Hematopoietic multipotent progenitor cell treated with erythropoietin and hydrocortisone succinate and interleukin-3 and kit ligand, for 15 days (in vitro differentiated cells): ENCODE data around the gene RGPD4.
"Not testable (repeated sequence)": the region's sequence is repeated elsewhere in the genome, so short reads cannot be mapped to it uniquely, and the experiment has no call there.

Source experiments
- DNase-seq: peaks from one replicate; pipeline ENCODE4 v3.0.0-alpha.2; 2015; ENCODE audit warnings: low spot score

The RGPD4 gene

GRCh38 chr2:107826749-107827148, at the start of gene RGPD4:
TSS of gene RGPD4 (plus strand) at chr2:107826892. CDS start at chr2:107827014, 122 bp downstream.
- not testable (repeated sequence) for DNase-seq

GRCh38 chr2:107777974-107778373, 48.7 kb upstream of the RGPD4 start:
- no peak for DNase-seq

DNA sequence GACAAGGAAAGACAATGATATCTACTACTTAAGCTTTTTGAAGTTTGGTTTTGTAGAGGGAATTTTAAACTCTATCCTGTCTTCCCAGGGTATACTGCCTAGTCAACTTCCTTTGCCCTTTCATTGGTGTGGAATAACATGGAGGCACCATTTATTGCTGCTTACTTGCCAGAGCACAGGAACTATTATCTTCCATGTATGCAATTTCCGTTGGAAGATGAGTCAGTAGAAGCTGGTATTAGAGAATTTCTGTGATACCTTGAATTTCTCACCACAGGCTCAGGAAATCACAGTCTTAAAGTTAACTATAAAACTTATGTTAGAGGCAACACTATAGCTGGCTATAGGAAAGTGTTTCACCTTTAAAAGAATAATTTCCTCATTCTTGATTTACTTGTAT, 40.9 kb upstream of the RGPD4 start:
- DNase-seq = no peak

GRCh38 chr2:107790837-107791236, 35.9 kb upstream of the RGPD4 start:
- no peak for DNase-seq

DNA sequence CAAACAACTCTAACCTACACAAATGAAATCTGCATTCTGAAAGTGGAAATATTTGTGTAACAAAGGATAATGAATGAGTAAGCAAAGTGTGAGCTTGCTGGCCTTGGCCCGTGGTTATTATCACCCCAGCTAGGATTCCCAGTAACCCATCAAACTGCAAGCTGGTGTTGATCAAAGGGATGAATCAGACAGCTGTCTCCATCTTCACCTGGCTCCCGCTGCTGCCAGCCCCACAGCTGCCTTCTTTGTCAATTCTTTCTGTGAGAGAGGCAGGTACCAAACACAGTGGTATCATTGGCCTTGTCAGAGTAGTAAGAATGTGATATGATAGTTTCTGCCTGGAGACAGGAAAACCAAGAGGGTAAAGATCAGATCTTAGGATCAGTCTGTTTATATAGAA, 25.2 kb upstream of the RGPD4 start:
- no peak for DNase-seq

DNA sequence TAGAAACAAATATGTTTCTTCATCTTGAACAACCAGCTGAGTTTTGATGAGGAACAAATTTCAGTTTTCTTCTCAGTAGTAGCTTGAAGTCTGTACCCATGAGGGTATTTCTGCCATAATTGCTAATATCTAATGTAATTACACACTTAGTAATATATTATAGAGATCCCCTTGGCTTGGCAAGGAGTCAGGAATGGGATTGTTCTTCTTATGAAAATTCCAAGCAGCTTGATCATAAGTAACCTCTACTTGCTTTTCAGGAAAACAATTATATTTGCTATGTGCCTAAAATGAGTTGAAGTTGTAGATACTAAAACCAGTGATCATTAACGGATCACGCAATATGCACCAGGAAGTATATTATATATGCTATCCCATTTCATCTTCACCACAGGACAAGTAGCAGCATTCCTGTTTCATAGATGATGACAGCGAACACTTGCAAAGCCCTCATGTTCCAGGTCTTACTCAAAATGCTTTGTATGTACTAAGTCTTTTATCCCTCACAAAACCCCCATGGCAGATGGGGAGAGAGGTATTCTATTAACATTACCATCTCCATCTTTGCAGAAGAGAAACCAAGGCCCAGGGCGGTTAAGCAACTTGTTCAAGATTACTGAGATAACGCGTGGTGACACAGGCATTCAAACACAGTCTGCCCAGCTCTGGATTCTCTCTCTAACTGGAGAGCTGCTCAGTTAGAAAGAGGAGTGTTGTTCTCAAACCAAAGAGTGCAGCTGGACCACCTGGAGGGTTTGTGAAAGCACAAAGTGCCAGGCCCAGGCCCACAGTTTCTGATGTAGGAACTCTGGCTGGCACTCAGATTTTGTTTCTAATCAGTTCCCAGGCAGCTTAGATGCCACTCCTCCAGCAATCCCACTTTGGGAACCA, 21.8 kb upstream of the RGPD4 start:
- no peak for DNase-seq

DNA sequence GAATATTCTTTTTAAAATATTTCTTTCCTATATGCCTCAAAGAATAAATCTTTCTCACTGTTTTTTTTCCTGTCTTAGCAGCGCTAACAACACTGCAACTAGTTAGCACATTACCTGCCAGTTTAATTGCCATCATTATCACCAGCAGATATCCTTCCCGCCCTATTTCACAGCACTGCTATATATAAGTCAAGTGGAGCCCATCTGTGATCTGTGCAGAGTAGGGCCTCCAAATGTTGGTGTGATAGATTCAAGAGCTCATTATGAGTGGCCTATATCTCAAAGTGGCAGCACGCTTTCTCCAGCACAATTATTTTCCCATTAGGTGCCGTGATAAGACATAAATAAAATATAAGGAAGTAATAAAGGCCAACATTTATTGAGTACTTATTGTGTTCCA, 19.8 kb upstream of the RGPD4 start:
- no peak for DNase-seq

DNA sequence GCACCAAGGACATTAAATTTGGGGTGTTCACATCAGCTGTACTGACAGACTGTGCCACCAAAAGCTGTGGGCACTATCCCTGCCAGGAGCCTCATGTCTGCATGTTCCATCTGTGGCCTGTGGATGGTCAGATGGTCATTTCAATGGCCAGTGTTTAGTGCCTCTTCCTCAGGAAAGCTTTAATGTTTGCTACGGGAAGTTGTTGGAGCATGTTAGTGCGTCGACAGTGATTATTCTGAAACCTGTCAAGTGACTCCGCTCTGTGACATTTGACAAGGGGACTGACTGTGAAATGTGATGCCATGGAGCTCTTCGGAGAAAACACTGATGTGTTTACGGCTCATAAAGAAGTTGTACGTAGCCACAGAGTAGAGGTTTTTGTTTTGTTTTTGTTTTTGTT, 18.7 kb upstream of the RGPD4 start:
- no peak for DNase-seq

DNA sequence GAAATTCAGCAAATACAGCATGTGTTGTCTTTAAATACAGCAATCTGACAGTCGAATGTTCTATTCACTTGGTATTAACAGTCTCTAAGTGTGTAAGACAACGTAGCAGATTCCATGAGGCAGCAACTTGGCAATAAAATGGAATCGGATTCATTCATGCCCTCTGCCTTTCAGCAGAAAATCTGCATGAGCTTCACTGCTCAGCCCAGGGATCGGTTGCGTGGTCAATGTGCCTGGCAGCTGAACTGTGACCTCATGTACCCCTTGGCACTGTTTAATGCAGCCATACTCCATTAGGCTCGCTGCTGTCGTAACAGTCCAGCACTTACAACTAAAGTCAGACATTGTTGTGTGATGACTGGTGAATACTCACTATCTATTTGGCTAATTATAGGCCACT, 17.7 kb upstream of the RGPD4 start:
- DNase-seq = no peak

GRCh38 chr2:107809835-107810234, 16.9 kb upstream of the RGPD4 start:
- no peak for DNase-seq

DNA sequence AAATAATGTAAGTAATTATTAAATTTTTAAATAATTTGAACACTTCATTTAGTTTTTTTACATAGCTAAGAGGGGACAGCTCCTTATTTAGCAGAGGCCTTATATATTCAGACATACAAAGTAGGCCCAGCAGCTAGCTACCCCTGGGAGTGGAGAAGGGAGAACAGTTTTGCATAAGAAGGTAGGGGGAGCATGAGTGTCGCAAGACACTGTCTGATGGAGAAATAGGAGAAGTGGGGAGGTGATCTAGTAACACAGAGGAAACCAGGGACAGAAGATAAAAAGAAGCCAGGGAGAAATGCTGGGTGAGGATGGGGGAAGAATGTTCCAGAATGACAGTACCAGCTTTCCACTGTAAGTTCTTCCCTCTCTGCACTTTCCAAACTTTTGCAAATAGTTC, 16.0 kb upstream of the RGPD4 start:
- no peak for DNase-seq

- DNase-seq = no peak
These were observed 15.3 kb upstream of the RGPD4 start for GRCh38 chr2:107811411-107811810.

DNA sequence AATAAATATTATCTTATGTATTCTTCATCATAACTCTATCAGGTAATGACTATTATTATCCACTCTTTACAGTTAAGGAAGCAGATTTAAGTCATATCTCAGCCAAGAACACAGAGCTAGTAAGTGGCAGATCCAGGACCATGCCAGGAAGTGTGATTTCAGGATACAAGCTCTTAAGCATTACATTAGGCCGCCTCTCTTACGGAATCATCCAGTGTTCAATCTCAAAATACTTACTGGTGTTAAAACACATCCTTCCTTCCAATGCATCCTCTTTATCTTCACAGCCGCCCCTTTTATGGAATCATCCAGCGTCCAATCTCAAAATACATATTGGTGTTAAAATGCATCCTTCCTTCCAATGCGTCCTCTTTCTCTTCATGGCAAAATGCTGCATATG, 14.7 kb upstream of the RGPD4 start:
- DNase-seq = no peak

DNA sequence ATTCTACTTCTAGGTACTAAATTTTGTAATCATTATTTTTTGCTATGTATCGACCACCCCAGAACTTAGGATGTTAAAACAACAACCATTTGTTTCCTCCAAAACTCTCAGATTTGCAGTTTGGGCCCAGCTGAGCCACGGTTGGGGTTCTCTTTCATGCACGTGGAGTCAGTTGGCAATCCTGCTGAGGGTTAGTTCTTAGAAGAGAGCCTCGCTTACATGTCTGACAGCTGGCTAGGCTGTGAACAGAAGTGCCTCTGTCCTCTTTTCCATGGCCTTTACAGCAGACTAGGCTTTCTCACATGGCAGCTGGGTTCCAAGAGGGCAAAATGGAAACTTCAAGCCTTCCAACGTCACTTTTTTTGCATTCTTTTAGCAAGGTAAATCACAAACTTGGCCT, 9.3 kb upstream of the RGPD4 start:
- no peak for DNase-seq

DNA sequence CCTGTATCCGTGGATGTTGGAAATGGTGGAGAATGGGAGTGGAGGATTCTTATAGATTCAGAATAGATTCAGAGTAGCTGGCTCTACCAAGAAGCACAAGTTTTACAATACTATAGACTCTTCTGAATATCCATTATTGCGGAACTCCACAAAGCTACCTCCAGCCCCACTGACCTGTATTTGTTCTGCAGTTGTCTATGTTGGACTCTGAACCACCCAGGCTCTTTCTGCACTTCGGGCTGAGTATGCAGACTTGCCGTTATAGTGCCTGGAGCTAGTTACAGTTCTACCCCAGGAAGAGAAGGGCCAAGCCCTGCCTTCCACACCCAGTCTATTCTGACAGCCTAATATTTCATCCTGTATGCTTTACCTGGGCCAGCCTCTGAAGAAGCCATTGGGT, 4.4 kb upstream of the RGPD4 start:
- no peak for DNase-seq

DNA sequence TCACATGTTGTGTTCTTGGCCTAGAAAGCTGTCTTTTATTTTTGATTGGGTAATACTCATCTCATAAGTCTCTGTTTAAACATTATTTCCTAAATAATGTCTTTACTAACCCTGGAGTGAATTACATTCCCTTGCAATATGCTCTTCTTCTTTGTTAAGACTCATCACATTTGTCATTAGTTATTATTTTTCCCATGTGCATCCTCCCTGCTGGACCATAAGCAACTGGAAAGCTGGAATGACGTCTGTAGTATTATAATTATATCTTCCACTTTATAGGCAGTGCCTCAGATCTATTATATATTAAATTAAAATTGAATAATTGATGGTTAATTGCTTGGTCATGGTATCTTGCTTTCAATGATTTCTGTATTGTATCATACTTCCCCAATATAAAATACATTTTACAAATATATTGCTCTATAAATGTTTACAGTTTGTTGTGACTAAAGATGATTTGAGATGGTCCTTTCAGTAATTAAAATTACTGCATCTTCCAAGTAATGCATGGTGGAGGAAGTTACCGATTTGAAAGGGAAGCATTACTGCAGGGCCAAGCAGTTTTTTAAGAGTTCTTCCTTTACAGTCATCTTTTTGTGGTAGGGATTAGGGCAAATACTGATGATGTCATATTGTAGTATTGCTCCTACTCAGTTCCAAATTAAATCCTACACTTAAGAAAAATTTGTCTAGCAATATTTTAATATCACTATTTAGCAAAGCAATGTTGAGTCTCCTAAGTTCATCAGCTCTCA, 2.1 kb upstream of the RGPD4 start:
- DNase-seq = no peak

DNA sequence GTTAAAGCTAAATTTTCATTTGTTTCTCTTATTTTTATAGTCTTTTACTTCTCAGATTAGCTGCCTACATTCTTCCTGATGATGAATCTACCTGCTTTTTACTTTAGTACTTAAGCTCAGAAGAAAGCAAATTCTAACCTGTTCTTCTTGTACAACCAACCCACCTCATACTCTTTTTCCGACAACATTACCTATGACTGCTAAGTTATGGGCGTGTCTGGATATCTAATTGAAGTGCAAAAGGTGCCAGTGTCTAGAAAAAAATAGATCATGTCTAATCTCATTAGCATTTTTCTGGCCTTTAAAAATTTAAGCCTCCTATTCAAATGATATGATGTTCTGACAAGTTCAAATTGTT, 1.5 kb upstream of the RGPD4 start:
- DNase-seq = no peak

DNA sequence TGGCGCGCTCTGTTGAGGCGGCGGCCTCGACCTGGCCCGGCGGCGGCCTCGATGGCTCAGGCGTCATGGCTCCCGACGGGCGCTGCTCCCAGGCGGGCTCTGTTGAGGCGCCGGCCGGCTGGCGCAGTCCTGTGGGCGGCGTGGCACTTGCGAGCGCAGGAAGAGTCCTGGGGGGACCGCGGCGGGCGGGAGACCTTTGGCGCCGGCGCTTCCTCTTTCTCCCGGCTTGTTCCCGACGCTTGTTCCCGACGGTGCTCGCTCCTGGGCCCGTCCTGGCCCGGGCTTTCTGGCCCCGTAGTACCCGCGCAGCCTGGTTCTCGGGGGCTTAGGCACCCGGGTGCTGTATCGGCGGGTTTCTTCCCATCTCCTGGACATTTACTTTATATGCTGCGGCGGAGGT, 2.8 kb downstream of the RGPD4 start:
- not testable (repeated sequence) for DNase-seq

DNA sequence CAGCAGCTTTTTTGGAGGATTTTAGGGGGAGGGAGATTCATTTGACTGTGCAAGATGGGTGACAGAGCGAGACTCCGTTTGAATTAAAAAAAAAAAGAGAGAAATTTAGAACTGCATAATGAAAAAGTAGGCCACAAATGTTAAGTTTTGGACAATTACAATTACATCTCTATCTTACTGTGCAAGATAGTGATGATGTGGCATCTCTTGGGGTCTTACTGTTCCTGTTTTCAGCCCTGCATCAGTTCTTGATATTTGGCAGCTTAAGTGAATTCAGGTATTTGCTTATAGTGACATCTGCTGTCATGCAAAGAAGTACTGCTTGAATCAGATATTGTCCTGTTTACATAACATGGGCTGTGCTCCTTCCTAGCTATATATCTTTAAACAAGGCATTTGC, 6.5 kb downstream of the RGPD4 start:
- DNase-seq = not testable (repeated sequence)

GRCh38 chr2:107833618-107834017, 6.9 kb downstream of the RGPD4 start:
- not testable (repeated sequence) for DNase-seq

- not testable (repeated sequence) for DNase-seq
These were observed 89.4 kb downstream of the RGPD4 start for GRCh38 chr2:107916121-107916520.

- DNase-seq = not testable (repeated sequence)
These were observed 90.1 kb downstream of the RGPD4 start for GRCh38 chr2:107916696-107917370.

GRCh38 chr2:107927034-107927534, 100.4 kb downstream of the RGPD4 start:
- DNase-seq = no peak
